K562 (cell line): ENCODE results near the gene PRTFDC1. TPM values are rescaled to one million over a fixed set of nuclear protein-coding genes. Genes with fewer than 3 reads are reported as not detected.

Experiments used
- CBFA2T3 ChIP-seq: fragments of 450-650 bp; IDR thresholded peaks from 2 replicates; pipeline ENCODE4 v1.6.1; 2017
- CCNT2 ChIP-seq: IDR thresholded peaks from 2 replicates; pipeline ENCODE4 v1.6.1; 2011; ENCODE audit warnings: borderline replicate concordance, low read depth, mild to moderate bottlenecking, moderate library complexity, mixed read lengths, low read length; ENCODE audit not compliant: insufficient read length; ENCODE audit errors: extremely low read depth
- CREB3L1 ChIP-seq: fragments of 450-650 bp; IDR thresholded peaks from 2 replicates; pipeline ENCODE4 v1.6.1; 2014; ENCODE audit warnings: low read depth, mild to moderate bottlenecking, moderate library complexity, borderline replicate concordance
- CTCF ChIP-seq, 3 experiments: IDR thresholded peaks in 2 of 3; conservative IDR thresholded peaks in 1 of 3; 2 replicates each; pipeline ENCODE4 v1.5.1; 2011 to 2012; ENCODE audit warnings: low read length in 3 of 3, mild to moderate bottlenecking in 3 of 3, control low read depth in 2 of 3, improper control_type of control experiment in 1 of 3, inconsistent platforms in 1 of 3, low read depth in 1 of 3, mixed read lengths in 1 of 3, moderate library complexity in 1 of 3; ENCODE audit not compliant: insufficient read depth in 2 of 3
- ETS1 ChIP-seq: conservative IDR thresholded peaks from 2 replicates; pipeline ENCODE4 v1.6.1; 2011; ENCODE audit warnings: low read depth, mild to moderate bottlenecking, low read length; ENCODE audit not compliant: control insufficient read depth
- FOXJ2 ChIP-seq: fragments of 200-800 bp; sonication (Bioruptor generic); IDR thresholded peaks from 2 replicates; pipeline ENCODE4 v1.6.1; 2016; ENCODE audit warnings: missing genetic modification characterization, missing compliant biosample characterization
- HDAC1 ChIP-seq, 2 experiments: fragments of 450-650 bp; IDR thresholded peaks; 2 replicates each; pipeline ENCODE4 v1.6.1; 2016 to 2017; ENCODE audit warnings: inconsistent platforms in 1 of 2, mild to moderate bottlenecking in 1 of 2, moderate library complexity in 1 of 2
- IFI16 ChIP-seq: fragments of 250-450 bp; sonication (Bioruptor Pico); IDR thresholded peaks from 2 replicates; pipeline ENCODE4 v2.1.2; 2022; ENCODE audit warnings: mild to moderate bottlenecking, inconsistent platforms
- KHSRP ChIP-seq: fragments of 450-650 bp; IDR thresholded peaks from 2 replicates; pipeline ENCODE4 v1.6.1; 2017
- MEF2D ChIP-seq: conservative IDR thresholded peaks from 2 replicates; pipeline ENCODE4 v1.6.1; 2016; ENCODE audit warnings: low read depth, missing genetic modification characterization, missing compliant biosample characterization
- NBN ChIP-seq: fragments of 450-650 bp; IDR thresholded peaks from 2 replicates; pipeline ENCODE4 v1.6.1; 2016; ENCODE audit warnings: low read depth, mild to moderate bottlenecking
- NCOA1 ChIP-seq: fragments of 450-650 bp; IDR thresholded peaks from 2 replicates; pipeline ENCODE4 v1.6.1; 2016; ENCODE audit warnings: low read depth
- PCBP2 ChIP-seq: fragments of 200-400 bp; formaldehyde crosslinking; IDR thresholded peaks from 2 replicates; pipeline ENCODE4 v1.6.1; 2018; ENCODE audit warnings: low read length, low read depth, mild to moderate bottlenecking, moderate library complexity; ENCODE audit not compliant: poor library complexity, severe bottlenecking
- SPI1 ChIP-seq: IDR thresholded peaks from 2 replicates; pipeline ENCODE4 v1.6.1; 2011; ENCODE audit warnings: low read depth, low read length, control low read depth, borderline replicate concordance
- TCF7L2 ChIP-seq: fragments of 150-350 bp; IDR thresholded peaks from 2 replicates; pipeline ENCODE4 v1.6.1; 2016; ENCODE audit warnings: low read depth, mild to moderate bottlenecking, low read length, moderate library complexity
- VEZF1 ChIP-seq: fragments of 200-800 bp; sonication (Bioruptor generic); IDR thresholded peaks from 2 replicates; pipeline ENCODE4 v1.6.1; 2017; ENCODE audit warnings: missing genetic modification characterization, missing compliant biosample characterization
- ZNF217 ChIP-seq: sonication (generic); formaldehyde crosslinking; IDR thresholded peaks from 2 replicates; pipeline ENCODE4 v1.8.0; 2022; ENCODE audit warnings: mild to moderate bottlenecking, missing genetic modification reagents
- ZNF431 ChIP-seq: sonication (generic); formaldehyde crosslinking; IDR thresholded peaks from 2 replicates; pipeline ENCODE4 v1.8.0; 2022; ENCODE audit warnings: mild to moderate bottlenecking, missing genetic modification reagents
- ZNF449 ChIP-seq: fragments of 250-450 bp; sonication (Bioruptor Pico); IDR thresholded peaks from 2 replicates; pipeline ENCODE4 v1.8.0; 2022; ENCODE audit warnings: moderate library complexity, mild to moderate bottlenecking, inconsistent platforms
- polyA plus RNA-seq, 8 experiments: library from polyadenylated mRNA; depleted of rRNA in 4 of 8; stranded (reverse) in 5 of 8; unstranded in 3 of 8; fragments of >200 nt; fragmentation: Nextera tagmentation in 2 of 8; fragmentation: Illumina TruSeq in 1 of 8; extraction: Ambion mirVana in 2 of 8; extraction: Trizol in 1 of 8; gene quantifications; 2 replicates each; pipeline versions ENCODE4 v1.2.1 to v1.2.3, GENCODE V29; 2011 to 2014; ENCODE audit warnings: inconsistent platforms in 1 of 8, missing spikeins in 1 of 8
- total RNA-seq, 7 experiments: library from RNA; depleted of rRNA in 6 of 7; stranded (reverse); fragments of >200 nt in 6 of 7; fragmentation: Illumina TruSeq in 2 of 7; extraction: Trizol in 2 of 7; gene quantifications; 2 replicates each; pipeline versions ENCODE4 v1.2.1 to v1.2.3, GENCODE V29; 2011 to 2021; ENCODE audit warnings: low replicate concordance in 1 of 7

Gene PRTFDC1
- total and polyA plus RNA-seq, 9 of the 15 experiments (the other 6 are each of a cell fraction or from before 2014, with no cell fraction given) = 7.0 to 27.6 (median 10.0) TPM

GRCh38 chr10:24920907-24921881 is 31.2 kb downstream of the PRTFDC1 start (continued):
- peak; percentile 61; the same call in 1 of the 2 replicates for TF ChIP-seq ZNF449 (CRISPR knock-in tag)
- peak; percentile 86 for TF ChIP-seq NCOA1
- TF ChIP-seq TCF7L2 = no peak
- no peak; the same call in 1 of the 2 replicates for TF ChIP-seq FOXJ2
- no peak for TF ChIP-seq ZNF431 (CRISPR knock-in tag)
- TF ChIP-seq VEZF1 (CRISPR knock-in tag) = peak; percentile 91
- 0 out of 2 replicates have a peak, but pooled peaks have one; percentile 31 for TF ChIP-seq ETS1
- peak; percentile 67; the same call in 1 of the 2 replicates for TF ChIP-seq CREB3L1
- no peak for TF ChIP-seq PCBP2
- TF ChIP-seq ZNF217 (CRISPR knock-in tag) = no peak
- no peak; the same call in 1 of the 2 replicates for TF ChIP-seq KHSRP
- peak in 1 of 2 experiments; percentile 62; a peak in 1 of 4 replicates for TF ChIP-seq HDAC1 (IDR thresholded peaks at IDR 0.05)
- TF ChIP-seq CCNT2 = peak; percentile 85
- no peak for TF ChIP-seq IFI16
- TF ChIP-seq SPI1 = peak; percentile 71; the same call in 1 of the 2 replicates
- TF ChIP-seq NBN = peak; percentile 80
- TF ChIP-seq MEF2D (tag) = peak; percentile 71
- peak in 2 of 3 experiments; percentile 10 to 14; a peak in 1 of 6 replicates for TF ChIP-seq CTCF (IDR thresholded peaks at IDR 0.05 in 2 of 3, conservative IDR thresholded peaks at IDR 0.05 in 1 of 3; ENCODE audit: insufficient read depth in 2 of 3, low read depth in 1 of 3, low read length in 3 of 3)
- peak; percentile 81 for TF ChIP-seq CBFA2T3
